GM19324 (cell line): ENCODE measurements around the gene ZFR.
"Not testable (repeated sequence)": the region's sequence is repeated elsewhere in the genome, so short reads cannot be mapped to it uniquely, and the experiment has no call there.

Experiments used
- ATAC-seq: cut with Tn5 transposase; IDR thresholded peaks from one replicate; pipeline ENCODE4 v1.9.1; 2021; ENCODE audit warnings: mild to moderate bottlenecking, moderate library complexity; ENCODE audit not compliant: unreplicated experiment, low FRiP score

ZFR gene

DNA sequence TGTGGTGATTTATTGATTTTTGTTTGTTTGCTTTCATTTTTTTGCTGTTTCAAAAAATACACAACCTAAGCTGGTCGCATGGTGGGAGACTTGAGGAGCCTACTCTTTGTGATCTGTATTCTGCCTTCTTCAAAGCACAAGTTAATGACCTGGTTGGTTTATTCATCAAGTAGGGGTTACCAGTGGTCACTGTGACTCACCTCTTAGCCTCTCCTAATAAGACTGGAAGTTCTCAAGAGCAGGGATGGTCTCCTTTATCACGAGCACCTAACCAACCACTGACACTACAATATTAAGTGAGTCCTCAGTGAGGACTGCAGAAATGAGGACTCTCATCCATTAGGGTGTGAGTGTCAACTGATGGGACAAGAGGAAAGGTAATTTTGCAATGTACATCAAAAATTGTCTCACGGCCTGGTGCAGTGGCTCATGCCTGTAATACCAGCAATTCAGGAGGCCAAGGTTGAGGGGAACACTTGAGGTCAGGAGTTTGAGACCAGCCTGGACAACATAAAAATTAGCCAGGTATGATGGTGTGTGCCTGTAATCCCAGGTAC, 118.2 kb downstream of the ZFR start:
- no peak for ATAC-seq

DNA sequence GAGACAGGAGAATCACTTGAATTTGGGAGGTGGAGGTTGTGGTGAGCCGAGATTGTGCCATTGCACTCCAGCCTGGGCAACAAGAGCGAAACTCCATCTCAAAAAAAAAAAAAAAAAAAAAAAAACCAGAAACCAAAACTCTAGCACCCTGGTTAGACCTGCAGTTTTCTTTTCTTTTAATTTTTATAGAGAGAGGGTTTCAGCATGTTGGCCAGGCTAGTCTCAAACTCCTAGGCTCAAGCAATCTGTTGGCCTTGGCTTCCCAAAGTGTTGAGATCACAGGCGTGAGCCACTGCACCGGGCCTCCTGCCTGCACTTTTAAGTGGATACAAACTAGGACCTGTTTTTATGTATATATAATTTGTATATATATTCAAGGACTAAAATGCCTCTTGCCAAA, 118.9 kb downstream of the ZFR start:
- no peak for ATAC-seq

DNA sequence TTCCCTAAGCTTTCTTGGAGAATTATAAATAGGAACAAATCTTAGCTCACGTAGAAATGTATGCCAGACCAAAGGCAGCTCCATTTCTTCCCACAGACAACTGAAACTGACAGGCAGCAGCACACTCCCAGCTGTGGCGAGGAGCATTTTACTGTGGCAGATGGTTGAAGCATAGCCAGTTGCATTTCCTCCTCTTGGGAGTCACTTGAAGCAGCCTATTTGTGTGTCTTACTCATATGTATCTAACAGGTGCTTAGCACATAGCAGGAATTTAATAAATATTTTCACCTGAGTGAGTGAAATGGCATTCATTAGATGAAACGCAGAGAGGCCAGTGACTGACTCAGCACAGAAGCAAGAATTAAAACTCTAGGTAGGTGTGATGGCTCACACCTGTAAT, 119.5 kb downstream of the ZFR start:
- peak; percentile 42 for ATAC-seq

DNA sequence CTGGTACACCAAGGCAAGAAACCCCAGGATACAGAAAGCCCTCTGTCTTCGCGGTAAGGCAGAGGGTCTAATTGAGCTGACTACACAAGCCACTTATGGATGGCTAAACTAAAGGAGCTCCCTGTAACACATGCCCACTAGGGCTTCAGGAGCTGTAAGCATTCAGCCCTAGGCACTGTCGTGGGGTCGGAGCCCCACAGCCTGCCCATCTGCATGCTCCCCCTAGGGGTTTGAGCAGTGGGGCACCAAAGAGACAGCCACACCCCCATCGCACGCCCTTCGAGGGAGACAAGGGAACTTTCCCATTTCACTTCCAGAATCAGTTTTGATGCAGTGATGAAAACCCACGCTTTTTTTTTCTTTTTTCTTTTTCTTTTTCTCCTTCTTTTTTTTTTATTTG, 120.8 kb downstream of the ZFR start:
- no peak for ATAC-seq

DNA sequence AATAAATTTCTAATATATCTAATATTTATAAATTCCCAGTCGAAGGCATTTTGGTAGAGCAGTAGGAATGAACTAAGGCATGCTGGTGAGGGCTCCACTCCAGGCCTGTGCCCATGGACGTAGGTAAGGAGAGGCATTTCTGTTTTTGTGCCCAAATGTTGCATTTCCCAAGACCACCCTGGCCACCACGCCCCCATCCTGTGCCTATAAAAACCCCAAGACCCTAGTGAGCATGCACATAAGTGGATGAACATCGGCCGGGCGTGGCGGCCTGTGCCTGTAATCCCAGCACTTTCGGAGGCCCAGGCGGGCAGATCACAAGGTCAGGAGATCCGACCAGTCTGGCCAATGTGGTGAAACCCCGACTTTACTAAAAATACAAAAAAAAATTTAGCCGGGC, 121.7 kb downstream of the ZFR start:
- no peak for ATAC-seq

DNA sequence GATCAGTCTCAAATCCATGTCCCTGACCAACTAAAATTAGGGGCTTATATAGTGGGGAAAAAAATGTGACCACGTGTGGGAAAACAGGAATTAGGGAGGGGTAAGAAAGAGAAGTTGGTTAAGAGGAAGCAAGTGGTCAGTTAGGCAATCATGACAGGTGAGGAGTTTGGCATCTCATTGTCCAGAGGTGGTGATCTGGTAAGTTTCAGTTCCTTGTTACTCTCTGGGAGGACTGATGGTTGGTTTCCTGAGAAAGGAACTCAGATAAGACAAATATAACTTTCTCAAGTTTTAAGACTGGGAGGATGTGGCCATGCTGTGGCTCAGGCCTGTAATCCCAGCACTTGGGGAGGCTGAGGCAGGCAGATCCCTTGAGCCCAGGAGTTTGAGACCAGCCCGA, 122.8 kb downstream of the ZFR start:
- not testable (repeated sequence) for ATAC-seq

DNA sequence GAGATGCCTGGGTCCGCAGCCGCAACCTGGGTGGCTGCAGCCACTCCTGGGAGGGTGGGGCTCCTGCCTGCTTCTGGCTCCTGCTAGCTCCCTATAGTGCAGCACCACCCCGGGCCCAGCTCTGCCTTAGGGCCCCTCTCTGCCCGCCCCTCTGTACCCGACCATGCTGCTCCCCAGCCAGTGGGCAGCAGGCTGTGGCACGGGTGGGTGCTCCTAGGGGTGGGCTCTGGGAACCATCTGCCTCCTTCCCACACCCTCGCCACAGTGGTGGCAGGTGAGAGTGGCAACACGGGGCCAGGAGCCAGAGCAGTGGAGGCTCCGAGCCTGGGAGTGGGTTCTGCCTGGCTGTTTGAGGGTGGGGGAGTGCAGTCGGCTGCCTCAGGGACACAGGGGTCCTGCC, 124.0 kb downstream of the ZFR start:
- no peak for ATAC-seq

DNA sequence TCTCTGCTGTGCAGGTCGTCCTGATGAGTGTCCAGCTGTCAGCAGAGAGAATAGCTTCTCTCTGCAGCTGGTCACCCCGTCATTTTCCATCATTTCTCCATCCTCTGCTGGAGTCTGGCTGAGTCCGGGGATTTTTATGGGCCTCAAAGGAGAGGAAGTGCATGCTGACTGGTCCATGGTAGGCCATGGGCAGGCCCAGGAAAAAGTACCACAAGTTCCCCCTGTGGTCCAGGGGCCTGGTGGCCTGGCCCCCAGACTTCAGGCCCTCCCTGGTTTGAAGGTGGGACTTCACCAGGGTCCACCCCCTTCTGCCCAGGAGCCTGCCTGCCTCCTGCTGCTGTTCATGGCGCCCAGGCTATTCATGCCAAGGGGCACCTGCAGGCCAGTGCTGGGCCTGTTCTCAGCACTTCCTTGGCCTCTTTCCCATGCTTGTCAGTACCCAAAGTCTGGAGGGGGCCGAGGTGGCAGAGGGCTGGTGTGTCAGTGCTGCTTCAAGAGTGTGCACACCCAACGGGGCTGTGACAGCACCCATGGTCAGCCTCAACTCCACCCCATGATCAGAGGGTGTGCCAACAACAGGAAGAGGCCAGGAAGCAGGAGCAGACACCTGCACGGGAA, 124.5 kb downstream of the ZFR start:
- ATAC-seq, result no peak

DNA sequence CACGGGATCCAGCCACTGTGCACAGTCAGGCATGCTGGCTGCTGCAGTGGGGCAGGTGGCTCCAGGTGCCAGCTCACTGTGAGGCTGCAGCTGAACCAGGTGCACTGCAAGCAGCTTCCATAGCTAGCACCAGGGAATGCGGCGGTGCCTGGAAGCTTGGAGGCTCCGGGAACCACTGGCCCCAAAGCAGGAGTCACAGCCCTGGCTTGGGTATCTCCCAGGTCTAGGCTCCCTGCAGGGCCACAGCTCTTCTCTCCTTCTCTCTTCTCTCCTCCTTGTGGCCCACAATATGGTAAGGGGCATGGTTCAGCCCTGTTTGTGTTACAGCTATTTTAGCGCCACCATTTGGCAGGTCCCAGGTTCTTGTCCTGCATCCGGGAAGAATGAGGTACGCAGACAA, 125.1 kb downstream of the ZFR start:
- no peak for ATAC-seq

DNA sequence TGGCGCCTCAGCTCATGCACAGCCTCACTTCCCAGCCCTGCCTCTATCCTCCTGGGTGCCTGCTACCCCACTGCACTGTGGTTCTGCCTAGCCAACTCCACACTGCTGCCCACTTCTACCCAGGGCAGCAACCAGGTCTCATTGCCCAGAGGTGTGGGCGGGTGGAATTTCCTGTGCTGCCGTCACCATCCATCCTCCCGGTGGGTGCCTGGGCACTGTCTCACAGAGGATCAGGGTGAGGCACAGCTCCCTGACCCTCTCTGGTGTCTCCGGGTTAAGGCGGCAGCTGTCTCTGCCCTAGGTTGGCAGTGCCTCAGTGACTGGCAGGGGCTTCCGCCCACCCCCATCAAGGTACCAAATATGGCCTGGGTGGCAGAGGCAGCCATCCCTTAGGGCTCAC, 127.5 kb downstream of the ZFR start:
- no peak for ATAC-seq

DNA sequence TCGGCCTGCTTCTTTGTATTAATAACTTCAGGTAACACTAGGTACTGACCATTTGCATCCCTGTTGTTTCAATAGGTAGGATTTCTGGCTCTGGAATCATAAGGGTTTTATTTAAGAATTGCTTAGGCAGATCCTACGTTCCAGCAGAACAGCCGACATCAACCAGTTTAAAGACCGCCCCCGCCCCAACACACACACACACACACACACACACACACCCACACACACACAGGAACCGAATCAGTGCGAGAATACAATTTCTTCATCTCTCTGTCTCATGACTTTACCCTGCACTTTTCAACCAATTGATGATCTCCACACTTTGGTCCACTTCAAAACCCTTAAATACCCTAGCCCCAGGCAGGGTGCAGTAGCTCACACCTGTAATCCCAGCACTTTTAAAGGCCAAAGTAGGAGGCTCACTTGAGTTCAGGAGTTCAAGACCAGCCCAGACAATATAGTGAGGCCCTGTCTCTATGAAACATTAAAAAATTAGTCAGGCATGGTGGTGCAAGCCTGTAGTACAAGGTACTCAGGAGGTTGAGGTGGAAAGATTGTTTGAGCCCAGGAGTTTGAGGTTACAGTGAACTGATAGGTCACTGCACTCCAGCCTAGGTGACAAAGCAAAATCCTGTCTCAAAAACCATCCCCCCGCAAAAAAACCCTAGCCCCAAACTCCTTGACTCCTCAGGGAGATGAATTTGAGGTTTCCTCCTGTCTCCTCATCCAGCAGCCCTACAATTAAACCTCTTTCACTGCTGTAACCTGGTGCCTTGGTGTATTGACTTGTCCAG, 129.1 kb downstream of the ZFR start:
- no peak for ATAC-seq

DNA sequence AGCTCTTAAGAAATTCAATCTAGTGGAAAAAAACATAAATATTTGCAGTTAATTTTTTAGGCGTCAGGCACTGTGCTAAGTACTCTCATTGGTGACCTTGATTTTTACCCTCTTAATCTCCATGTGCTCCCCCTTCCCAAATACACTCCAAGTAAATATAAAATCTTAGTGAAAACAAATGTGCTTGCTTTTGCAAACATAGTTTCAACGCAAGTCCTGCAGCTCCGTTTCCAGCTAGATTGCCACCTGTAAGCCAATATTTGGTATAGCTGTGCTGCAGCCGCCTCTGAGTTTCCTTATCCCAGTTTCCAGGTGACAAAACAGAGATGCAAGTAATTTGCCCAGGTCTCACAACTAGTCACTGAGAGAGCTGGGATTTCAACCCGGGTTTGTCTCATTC, 129.9 kb downstream of the ZFR start:
- ATAC-seq, result no peak

DNA sequence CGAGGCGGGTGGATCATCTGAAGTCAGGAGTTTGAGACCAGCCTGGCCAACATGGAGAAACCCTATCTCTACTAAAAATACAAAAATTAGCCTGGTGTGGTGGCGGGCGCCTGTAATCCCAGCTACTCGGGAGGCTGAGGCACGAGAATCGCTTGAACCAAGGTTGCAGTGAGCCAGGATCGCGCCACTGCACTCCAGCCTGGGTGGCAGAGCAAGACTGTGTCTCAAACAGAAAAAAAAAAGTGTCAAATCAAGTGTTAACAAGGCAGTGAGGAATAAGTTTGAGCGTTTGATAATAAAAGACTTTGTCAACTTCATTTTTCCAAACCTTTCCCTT, 130.4 kb downstream of the ZFR start:
- not testable (repeated sequence) for ATAC-seq

DNA sequence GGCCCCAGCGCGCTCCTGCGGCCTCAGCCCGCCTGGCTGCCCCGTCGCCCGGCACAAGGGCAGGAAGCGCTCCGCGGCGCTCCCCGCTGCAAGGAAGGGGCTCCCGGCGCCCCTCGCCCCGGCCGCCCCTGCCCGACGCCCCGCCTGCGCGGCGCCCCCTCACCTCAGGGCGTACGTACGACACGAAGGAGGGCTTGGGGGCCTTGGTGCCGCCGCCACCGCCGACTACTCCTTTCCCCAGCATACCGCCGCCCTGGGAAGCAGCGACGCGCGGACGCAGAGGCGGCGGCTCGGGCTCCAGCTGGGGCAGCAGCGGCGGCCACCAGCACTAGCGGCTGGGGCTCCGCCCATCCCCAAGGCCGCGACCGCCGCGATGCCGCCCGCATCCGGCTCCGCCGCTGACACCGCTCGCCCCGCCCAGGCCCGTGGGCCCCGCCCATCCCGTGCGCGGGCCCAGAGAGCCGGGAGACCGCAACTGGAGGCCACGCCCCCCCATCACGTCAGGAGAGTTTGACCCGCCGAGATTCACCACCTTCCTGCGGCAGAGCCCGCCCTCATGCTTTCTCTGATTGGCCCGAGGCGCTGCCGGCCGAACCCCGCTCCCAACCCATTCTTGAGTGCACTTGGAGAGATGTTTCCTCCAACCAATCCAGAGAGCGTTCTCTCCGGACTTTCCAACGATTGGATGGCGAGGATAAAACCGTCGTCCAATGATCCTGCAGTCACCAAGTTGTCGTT, 131.8 kb downstream of the ZFR start, which contains the start of gene MTMR12:
MTMR12 (minus strand) TSS at position 345 of the 738 bp plus-strand sequence; CDS start at position 244, 101 bp downstream.
- ATAC-seq, result peak; percentile 95

DNA sequence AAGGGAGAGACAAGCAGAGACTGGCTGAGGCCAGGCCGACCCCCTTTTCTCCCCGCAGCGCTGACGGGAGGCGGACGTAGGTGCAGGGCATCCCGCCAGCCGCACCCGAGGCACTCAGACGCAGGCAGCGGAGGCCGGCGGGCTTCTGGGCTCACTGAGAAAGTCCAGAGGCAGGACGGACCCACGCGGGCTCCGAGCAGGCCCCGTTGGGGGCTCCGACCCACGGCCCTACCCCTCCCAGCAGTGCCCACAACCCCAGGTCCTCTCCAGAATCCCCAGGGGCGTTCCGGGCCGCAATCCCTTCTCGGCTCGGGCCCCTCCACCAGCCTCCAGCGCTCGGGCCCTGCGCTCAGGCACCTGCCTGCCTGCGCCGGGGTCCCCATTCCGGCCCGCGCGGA, 132.3 kb downstream of the ZFR start:
- ATAC-seq, result peak; percentile 35

DNA sequence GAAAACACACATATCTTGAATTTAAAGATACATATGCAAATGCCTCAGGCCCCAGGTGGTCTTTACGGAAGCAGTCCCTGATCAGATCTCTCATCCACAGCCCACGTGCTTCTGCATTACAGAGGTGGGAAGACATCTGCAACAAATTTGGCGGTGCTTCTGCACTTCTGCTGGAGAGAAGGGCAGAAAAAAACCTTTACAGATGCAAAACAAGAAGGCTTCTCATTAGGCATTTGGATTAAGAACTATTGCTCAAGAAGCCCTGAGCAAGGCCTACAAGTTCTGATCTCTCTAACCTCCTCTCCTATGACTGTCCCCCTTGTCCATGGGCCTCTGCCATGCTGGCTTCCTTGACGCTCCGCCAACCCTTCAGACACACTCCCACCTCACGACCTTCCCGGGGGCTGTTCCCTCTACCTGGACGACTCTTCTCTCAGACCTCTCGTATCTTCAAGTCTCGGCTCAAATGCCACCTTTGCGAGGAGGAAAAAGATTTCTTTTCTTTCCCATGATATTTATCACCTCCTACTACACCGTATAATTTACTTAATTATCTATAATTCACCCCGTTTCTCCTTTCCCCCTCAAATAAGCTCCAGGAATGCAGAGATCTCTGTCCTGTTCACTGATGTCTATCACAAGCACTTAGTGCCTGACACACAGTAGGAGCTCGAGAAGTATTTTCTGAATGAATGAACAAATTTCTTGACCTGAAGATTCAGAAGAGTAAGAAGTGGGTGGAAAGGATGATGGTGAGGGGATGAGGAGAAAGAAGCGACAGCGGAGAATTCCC, 132.9 kb downstream of the ZFR start:
- ATAC-seq, result no peak

DNA sequence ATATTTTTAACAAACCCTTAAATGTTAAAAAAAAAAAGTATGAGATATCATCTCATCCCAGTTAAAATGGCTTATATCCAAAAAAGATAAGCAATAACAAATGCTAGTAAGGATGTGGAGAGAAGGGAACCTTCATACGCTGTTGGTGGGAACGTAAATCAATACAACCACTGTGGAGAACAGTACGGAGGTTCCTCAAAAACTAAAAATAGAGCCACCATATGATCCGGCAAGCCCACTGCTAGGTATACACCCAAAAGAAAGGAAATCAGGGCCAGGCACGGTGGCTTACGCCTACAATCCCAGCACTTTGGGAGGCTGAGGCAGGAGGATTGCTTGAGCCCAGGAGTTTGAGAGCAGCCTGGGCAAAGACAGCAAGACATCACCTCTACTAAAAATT, 134.8 kb downstream of the ZFR start:
- no peak for ATAC-seq

DNA sequence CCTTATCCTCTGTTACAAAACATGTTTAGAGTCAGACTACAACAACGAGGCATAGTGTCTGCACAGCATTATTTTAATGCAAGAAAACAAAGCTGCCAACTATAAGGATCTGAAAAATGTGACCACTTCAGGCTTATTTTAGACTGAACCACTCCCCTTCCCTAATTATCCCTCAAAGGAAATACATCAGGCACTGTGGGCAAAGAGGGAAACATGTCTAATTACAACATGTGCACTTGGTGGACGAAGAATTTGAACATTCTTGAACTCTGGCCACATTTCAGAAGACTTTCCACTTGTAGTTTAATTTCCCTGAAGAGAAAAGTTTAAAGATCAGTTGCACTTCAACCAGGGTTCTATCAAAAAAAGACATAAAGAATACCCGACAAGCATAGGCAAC, 135.6 kb downstream of the ZFR start:
- ATAC-seq, result no peak

DNA sequence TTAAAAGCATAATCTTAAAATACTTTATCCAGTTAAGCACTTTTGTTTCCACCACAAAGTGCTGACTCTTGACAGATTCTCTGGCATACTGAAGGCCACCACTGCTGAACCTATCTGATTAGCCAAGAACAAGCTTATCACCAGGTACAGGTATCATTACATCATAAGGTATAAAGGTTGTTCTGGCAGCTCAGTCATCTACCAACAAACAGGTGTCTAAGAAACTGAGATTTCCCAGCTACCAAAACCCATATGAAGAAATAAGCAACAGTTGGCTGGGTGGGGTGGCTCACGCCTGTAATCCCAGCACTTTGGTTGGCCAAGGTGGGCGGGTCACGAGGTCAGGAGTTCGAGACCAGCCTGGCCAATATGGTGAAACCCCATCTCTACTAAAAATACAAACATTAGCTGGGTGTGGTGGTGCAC, 136.8 kb downstream of the ZFR start:
- no peak for ATAC-seq

DNA sequence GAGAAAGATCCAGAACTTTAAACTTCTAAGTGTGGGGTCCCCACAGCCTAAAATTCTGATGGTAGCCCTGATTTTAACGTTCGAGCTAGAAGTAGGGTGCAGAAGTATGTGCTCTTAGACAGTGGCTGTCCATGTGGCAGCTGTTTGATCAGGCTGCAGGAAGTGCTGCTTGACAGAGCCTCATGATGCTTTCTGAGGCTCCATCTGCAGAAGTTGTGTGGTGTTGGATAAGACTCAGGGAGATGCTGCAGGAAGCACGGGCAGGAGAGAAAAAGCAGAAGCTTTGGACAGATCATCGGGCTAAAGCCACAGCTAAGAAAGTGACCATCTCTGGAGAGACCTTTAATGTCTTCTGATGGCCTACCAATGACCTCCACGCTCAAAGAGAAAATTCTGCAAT, 139.9 kb downstream of the ZFR start:
- ATAC-seq, result no peak
